GM23338 (cell line): ENCODE data around the gene SCYGR1.

Experiments used
- CREB1 ChIP-seq: fragments of 250-450 bp; sonication (Bioruptor Pico); IDR thresholded peaks from 2 replicates; pipeline ENCODE4 v1.5.0; 2020; ENCODE audit warnings: low read depth, mild to moderate bottlenecking, moderate library complexity
- ETS1 ChIP-seq: IDR thresholded peaks from 2 replicates; pipeline ENCODE4 v1.6.1; 2016; ENCODE audit warnings: antibody characterized with exemption
- EZH2 ChIP-seq: fragments of 200-600 bp; sonication (generic); IDR thresholded peaks from one replicate; pipeline ENCODE4 v1.8.0; 2017; ENCODE audit warnings: antibody characterized with exemption, mild to moderate bottlenecking, low read depth; ENCODE audit not compliant: unreplicated experiment
- EZH2phosphoT487 ChIP-seq: fragments of 200-600 bp; sonication (generic); IDR thresholded peaks from one replicate; pipeline ENCODE4 v1.8.1; 2018; ENCODE audit warnings: antibody characterized with exemption; ENCODE audit not compliant: unreplicated experiment
- JUNB ChIP-seq: IDR thresholded peaks from one replicate; pipeline ENCODE4 v1.6.1; 2016; ENCODE audit warnings: antibody characterized with exemption; ENCODE audit not compliant: unreplicated experiment
- NANOG ChIP-seq: IDR thresholded peaks from 2 replicates; pipeline ENCODE4 v1.6.1; 2016; ENCODE audit warnings: antibody characterized with exemption, borderline replicate concordance
- POLR2AphosphoS5 ChIP-seq: IDR thresholded peaks from 2 replicates; pipeline ENCODE4 v1.6.1; 2016; ENCODE audit warnings: antibody characterized with exemption, low read depth
- REST ChIP-seq: IDR thresholded peaks from one replicate; pipeline ENCODE4 v1.6.1; 2018; ENCODE audit warnings: antibody characterized with exemption; ENCODE audit not compliant: unreplicated experiment
- STAT1 ChIP-seq: IDR thresholded peaks from one replicate; pipeline ENCODE4 v1.6.1; 2016; ENCODE audit warnings: antibody characterized with exemption; ENCODE audit not compliant: unreplicated experiment
- ZNF114 ChIP-seq: fragments of 250-450 bp; sonication (Bioruptor Pico); IDR thresholded peaks from 2 replicates; pipeline ENCODE4 v1.5.0; 2020; ENCODE audit warnings: mild to moderate bottlenecking, moderate library complexity
- ZNF331 ChIP-seq: fragments of 250-450 bp; sonication (Bioruptor Pico); IDR thresholded peaks from 2 replicates; pipeline ENCODE4 v1.5.0; 2020; ENCODE audit warnings: low read depth, mild to moderate bottlenecking, moderate library complexity
- TF ChIP-seq, protein P1 (sequence below), 2 experiments: fragments of 200-600 bp in 1 of 2; sonication (generic) in 1 of 2; conservative IDR thresholded peaks; 2 replicates each; pipeline versions ENCODE4 v1.5.1 to v1.6.1; 2016 to 2017; ENCODE audit warnings: antibody characterized with exemption in 2 of 2, low read depth in 2 of 2, mild to moderate bottlenecking in 2 of 2, moderate library complexity in 1 of 2

DNA sequence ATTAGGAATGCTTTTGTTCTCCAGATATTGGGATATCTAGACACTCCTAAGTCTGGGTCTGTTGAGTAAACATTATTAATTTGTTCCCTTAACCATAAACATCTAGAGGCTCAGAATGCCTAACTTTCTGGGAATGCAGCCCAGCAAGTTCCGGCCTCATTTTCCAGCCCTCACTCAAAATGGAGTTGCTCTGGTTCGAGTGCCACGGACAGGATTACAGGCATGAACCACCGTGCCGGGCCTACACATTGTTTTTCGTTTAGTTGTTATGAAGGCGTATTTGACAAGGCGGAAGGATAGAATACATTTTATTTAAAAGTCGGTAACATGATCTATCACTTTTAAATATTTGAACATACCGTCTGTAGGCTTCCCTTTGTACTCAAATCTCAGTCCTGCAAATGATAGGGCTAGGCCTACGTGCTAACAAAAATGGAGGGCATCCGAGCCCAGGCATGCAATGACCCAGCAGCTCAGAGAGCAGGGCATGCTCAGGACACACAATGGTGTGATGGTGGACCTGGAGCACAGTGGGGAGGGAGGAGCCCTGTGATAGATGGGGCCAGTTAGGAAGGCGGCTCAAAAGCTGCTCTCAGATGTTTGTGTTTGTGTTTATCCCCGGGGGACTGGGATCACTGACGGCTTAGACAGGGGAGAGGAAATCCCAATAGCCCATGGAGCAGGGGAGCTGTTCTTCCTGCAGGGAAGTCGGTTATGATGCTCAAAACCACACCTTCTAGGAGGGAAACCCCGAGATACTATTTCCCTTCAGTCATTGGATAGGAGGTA, 2.9 kb upstream of the SCYGR1 start:
- no peak for TF ChIP-seq ZNF331
- no peak for TF ChIP-seq POLR2AphosphoS5
- TF ChIP-seq, protein P1, sequence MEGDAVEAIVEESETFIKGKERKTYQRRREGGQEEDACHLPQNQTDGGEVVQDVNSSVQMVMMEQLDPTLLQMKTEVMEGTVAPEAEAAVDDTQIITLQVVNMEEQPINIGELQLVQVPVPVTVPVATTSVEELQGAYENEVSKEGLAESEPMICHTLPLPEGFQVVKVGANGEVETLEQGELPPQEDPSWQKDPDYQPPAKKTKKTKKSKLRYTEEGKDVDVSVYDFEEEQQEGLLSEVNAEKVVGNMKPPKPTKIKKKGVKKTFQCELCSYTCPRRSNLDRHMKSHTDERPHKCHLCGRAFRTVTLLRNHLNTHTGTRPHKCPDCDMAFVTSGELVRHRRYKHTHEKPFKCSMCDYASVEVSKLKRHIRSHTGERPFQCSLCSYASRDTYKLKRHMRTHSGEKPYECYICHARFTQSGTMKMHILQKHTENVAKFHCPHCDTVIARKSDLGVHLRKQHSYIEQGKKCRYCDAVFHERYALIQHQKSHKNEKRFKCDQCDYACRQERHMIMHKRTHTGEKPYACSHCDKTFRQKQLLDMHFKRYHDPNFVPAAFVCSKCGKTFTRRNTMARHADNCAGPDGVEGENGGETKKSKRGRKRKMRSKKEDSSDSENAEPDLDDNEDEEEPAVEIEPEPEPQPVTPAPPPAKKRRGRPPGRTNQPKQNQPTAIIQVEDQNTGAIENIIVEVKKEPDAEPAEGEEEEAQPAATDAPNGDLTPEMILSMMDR (conservative IDR thresholded peaks at IDR 0.05; ENCODE audit: low read depth in 2 of 2) = no peak
- no peak for TF ChIP-seq ZNF114 (CRISPR knock-in tag)
- no peak for TF ChIP-seq CREB1 (CRISPR knock-in tag)
- TF ChIP-seq STAT1 = no peak
- TF ChIP-seq EZH2 = no peak
- no peak for TF ChIP-seq EZH2phosphoT487
- no peak for TF ChIP-seq NANOG
- no peak for TF ChIP-seq REST
- TF ChIP-seq ETS1 = no peak
- TF ChIP-seq JUNB = no peak
